ENCODE results near the gene KLHL40. TPM values are rescaled to one million over a fixed set of nuclear protein-coding genes. Genes with fewer than 3 reads are reported as not detected.

KLHL40 gene
- total and polyA plus RNA-seq, 9 of the 15 experiments (the other 6 are each of a cell fraction or from before 2014, with no cell fraction given) = not detected

GRCh38 chr3:42654331-42655201 is 30.8 kb upstream of the KLHL40 start (continued):
- no peak for TF ChIP-seq CHAMP1 (IDR thresholded peaks at IDR 0.05)
- TF ChIP-seq TCF3 (CRISPR knock-in tag; IDR thresholded peaks at IDR 0.05) = no peak
- TF ChIP-seq NONO (IDR thresholded peaks at IDR 0.05; ENCODE audit: low read depth in 2 of 2, low read length in 1 of 2) = peak in 1 of 2 experiments; percentile 75; a peak in 2 of 4 replicates
- peak; percentile 66; the same call in 1 of the 2 replicates for TF ChIP-seq E2F3 (CRISPR knock-in tag; IDR thresholded peaks at IDR 0.05)
- TF ChIP-seq ETV6 (IDR thresholded peaks at IDR 0.05; ENCODE audit: borderline replicate concordance in 1 of 2, low read depth in 2 of 2, low read length in 1 of 2) = no peak
- no peak for TF ChIP-seq ETV6 (CRISPR knock-in tag; IDR thresholded peaks at IDR 0.05; ENCODE audit: borderline replicate concordance)
- no peak for TF ChIP-seq STAT5A (IDR thresholded peaks at IDR 0.05; ENCODE audit: borderline replicate concordance, low read length)
- TF ChIP-seq CSDE1 (IDR thresholded peaks at IDR 0.05) = no peak
- no peak for TF ChIP-seq CBX3 (IDR thresholded peaks at IDR 0.05; ENCODE audit: borderline replicate concordance in 1 of 2, low read length in 2 of 2)
- no peak for TF ChIP-seq FOXA3 (CRISPR knock-in tag; conservative IDR thresholded peaks at IDR 0.05 in 1 of 2, IDR thresholded peaks at IDR 0.05 in 1 of 2)
- TF ChIP-seq CREB3 (tag; conservative IDR thresholded peaks at IDR 0.05; ENCODE audit: low read depth) = no peak
- no peak for TF ChIP-seq MCM2 (IDR thresholded peaks at IDR 0.05; ENCODE audit: low read depth)
- no peak for TF ChIP-seq ADNP (tag; IDR thresholded peaks at IDR 0.05)
- TF ChIP-seq NR2C1 (IDR thresholded peaks at IDR 0.05) = no peak
- 0 out of 2 replicates have a peak, but pooled peaks have one; percentile 23 for TF ChIP-seq NR2C1 (tag; IDR thresholded peaks at IDR 0.05)
- no peak for TF ChIP-seq ZNF77 (CRISPR knock-in tag; IDR thresholded peaks at IDR 0.05)
- no peak for TF ChIP-seq ZNF140 (CRISPR knock-in tag; IDR thresholded peaks at IDR 0.05)
- TF ChIP-seq FOXK2 (conservative IDR thresholded peaks at IDR 0.05 in 1 of 2, IDR thresholded peaks at IDR 0.05 in 1 of 2; ENCODE audit: low read depth in 2 of 2) = no peak
- no peak for TF ChIP-seq ZNF699 (CRISPR knock-in tag; IDR thresholded peaks at IDR 0.05; ENCODE audit: insufficient replicate concordance)
- no peak for TF ChIP-seq GTF2B (IDR thresholded peaks at IDR 0.05; ENCODE audit: extremely low read depth, insufficient read length)
- no peak for TF ChIP-seq ATF2 (CRISPR knock-in tag; IDR thresholded peaks at IDR 0.05)
- no peak for TF ChIP-seq CREM (IDR thresholded peaks at IDR 0.05; ENCODE audit: low read depth)
